Right renal cortex interstitium (tissue), 3 donors: Measurements from ENCODE around the gene NDUFAF7. TPM values are rescaled to one million over a fixed set of nuclear protein-coding genes. Genes with fewer than 3 reads are reported as not detected.
"Not testable (repeated sequence)": the region's sequence is repeated elsewhere in the genome, so short reads cannot be mapped to it uniquely, and the experiment has no call there.

ENCODE experiments used
- DNase-seq, 3 donors: peaks; one replicate each; pipeline ENCODE4 v3.0.0-alpha.2; 2013; ENCODE audit warnings: low read depth in 3 of 3, low spot score in 2 of 3
- polyA plus RNA-seq, 3 donors: library from polyadenylated mRNA; unstranded; fragments of 120-200 nt; gene quantifications; one replicate each; pipeline ENCODE4 v1.2.1, GENCODE V29; 2013; ENCODE audit not compliant: insufficient read length in 3 of 3

Gene NDUFAF7
- polyA plus RNA-seq, 3 donors: 24.0 to 28.1 (median 24.9) TPM

DNA sequence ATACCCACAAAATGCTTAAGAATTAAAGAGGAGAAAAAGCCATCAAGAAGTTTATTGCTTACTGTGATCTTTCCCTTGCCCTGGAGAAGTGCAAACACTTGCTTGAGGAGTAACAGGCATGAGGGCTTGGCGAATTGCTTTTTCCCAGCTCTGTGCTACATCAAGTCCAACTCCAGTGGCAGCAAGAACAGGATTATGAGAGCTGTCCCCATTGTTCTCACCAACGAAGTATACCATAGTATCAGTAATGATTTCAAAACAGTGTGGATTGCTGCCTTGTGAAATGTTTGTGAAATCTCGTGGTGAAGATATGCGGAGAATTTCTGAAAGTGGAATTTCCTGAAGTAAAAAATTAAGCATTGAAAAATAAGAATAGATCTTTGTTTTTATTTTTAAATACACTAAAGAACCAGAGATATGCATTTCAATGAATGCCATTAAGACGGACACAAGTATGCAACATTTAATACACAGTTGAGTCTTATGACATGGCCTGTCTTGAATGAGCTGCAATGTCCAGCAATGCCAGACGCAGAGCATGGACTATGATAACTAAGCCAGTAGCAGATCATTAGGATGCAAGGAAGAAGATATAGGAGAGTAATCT, 43.0 kb downstream of the NDUFAF7 start:
- no peak for DNase-seq

DNA sequence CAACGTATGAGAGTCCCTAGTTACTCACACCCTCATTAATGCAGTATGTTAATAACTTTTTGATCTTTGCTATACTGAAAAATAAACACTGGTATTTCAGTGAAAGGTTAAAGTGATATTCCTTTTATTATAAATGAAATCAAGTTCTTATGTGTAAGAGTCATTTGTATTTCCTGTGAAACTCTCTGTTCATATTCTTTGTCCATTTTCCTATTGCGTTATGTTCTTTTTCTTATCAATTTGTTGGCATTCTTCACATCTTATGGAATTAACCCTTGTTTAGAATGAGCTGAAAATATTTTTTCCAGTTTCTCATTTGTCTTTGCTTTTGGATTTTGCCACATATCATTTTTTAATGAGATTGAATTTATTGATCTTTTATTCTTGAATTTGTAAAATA, 44.8 kb downstream of the NDUFAF7 start:
- DNase-seq: no peak

DNA sequence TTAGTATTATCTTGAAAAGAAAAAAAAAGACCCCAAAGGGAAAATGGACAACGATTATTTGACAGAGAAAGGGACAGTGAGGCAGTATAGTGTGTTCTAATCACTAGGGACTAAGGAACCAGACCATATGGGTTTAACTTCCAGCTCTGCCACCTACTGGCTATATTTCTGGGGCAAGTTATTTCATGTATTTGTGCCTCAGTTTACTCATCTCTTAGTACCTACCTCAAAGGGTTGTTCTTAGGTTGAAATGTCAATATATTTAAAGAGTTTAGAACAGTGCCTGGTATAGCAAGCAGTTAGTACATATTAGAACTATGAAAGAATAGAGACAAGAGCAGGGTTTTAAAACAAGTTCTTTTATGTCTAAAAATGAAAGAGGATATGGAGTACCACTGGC, 50.5 kb downstream of the NDUFAF7 start:
- no peak for DNase-seq

DNA sequence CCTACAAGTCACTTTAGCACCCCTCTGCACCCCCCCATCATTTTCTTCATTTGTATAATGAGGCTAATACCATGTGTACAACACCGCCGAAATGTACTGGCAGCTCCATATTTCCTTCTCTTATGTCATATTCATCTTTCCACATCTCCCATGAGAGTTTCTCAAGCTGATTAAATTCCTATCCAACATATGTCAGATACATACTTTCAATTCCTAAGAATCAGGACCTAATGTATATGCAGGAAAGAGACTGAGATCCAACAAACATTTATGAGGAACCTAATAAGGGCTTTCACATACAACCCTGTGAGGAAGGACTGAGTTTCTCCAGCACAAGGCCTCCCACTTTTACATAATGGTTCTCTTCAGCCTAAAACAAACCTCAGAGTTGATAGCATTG, 51.3 kb downstream of the NDUFAF7 start:
- DNase-seq: no peak

DNA sequence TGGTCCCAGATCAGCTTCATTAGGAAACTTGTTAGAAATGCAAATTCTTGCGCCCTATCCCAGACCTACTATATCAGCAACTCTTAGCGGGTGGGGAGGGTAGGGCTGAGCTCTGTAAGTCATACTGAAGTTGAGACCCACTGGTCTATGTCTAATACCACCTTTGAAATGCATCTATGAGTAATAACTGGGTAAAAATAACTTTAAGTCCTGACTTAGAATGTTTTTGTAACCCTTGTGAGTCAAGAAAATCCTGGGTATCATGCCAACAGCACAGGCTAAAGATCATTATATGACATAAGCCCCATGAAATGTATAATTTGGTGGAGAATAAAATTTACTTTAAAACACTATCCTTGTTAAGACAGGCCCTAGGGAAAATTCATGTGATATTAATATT, 51.7 kb downstream of the NDUFAF7 start:
- DNase-seq: no peak

DNA sequence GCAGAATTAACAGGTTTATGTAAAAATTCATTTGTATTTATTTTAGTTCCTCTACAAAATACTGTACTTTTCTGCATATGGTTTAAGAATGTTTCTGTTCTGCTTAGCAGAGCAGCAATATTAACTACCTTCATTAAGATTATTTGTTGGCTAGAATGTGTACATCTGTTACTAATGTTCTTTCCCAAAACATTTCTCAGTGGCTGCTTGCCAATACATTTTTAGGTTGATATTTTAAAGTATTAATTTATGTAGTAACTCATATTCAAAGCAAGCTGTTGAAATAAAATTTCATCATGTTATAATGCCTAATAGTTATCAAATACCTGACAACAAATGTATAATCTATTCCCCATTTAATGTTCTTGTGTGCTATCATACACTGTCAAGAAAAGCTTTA, 52.9 kb downstream of the NDUFAF7 start:
- no peak for DNase-seq

DNA sequence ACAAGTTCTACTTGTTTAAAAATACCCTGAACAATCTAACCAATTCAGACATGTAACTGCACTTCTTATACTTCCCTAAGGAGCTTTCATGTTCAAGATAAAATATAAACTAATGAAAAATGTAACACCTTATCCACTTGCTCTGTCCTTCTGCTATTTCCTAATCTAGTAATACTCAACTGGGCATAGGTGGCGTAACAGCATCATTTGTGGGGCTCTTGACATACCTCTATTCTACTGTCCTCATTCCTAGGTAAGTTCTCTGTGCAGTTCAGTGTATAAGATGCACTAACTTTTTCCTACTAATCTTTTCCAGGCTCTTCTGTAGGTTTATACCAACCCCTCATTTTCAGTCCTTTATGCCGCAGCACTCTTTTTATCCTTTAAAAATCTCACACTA, 56.5 kb downstream of the NDUFAF7 start:
- no peak for DNase-seq

DNA sequence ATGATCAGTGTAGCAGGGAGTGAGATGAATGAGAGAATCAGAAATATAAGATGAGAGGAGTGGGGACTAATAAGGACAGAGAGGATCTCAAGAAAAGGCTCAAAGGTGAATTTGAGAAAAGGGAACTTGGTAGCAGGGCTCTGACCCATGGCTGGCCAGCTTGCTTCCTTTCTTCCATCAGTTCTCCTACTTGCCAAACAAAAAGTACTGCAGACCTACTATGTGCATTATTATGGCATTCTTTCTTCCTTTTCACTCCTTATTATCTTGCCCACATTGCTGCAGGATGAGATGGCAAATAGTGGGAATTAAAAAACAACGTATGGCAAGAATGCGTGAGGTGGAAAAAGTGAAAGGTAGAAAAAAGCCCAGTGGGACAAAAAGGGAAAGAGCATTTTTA, 60.2 kb downstream of the NDUFAF7 start:
- DNase-seq: no peak

DNA sequence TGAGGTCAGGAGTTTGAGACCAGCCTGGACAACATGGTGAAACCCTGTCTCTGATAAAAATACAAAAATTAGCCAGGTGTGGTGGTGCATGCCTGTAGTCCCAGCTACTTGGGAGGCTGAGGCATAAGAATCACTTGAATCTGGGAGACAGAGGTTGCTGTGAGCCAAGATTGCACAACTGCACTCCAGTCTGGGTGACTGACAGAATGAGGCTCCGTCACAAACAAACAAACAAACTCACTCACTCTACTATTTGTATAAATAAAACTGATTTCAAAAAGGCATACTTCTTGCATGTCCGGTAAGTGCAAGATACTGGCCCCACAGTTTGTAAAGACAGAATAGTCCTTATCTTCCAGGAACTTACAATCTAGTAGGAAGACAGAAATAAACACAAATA, 63.4 kb downstream of the NDUFAF7 start:
- not testable (repeated sequence) for DNase-seq

DNA sequence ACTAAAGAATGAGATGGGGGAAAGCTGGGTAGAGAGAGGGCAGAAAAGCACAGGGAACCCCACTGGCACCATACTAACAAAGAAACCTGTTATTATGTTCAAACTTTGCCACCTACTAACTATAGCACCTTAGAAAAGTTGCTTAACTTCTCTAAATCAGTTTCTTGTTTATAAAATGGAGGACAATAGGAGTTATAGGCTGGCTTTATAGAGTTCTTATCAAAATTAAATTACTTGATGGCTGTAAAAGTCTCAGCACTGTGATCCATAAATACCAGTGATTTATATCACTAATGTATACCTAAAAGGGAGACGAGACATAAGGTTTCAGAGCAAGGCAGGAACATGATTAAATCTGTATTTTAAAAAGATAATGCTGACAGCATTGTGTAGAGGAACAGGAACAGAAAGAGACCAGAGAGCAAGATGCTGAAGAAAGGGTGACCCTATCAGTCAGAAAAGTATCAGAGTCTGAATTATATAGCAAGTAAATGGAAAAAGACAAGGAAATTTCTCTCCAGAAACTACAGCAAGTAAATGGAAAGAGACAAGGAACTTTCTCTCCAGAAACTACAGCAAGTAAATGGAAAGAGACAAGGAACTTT, 64.1 kb downstream of the NDUFAF7 start:
- no peak for DNase-seq

DNA sequence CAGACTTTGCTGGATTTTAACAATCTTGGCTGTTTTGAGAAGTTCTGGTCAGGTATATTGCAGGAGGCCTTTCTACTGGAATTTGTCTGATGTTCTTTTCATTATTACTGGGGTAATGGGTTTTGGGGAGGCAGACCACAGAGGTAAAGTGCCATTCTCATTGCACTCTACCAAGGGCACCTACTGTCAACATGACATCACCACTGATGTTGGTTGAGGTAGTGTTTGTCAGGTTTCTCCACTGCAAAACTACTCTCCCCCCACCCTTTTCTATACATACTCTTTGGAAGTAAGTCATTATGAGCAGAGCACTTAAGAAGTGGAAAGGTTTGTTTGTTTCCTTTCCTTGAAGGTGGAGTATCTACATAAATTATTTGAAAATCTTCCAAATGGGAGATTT, 66.2 kb downstream of the NDUFAF7 start:
- no peak for DNase-seq

Other genes with a start within 250 kb of the NDUFAF7 start
- 10 to 100 TPM; 22.9 to 25.1 (median 22.9) TPM for gene HEATR5B, start 147.3 kb upstream of the NDUFAF7 start, polyA plus RNA-seq
- gene GPATCH11, start 147.1 kb upstream of the NDUFAF7 start, polyA plus RNA-seq: 10 to 100 TPM; 10.2 to 12.2 (median 10.8) TPM
- 10 to 100 TPM; 33.4 to 36.7 (median 34.0) TPM for gene EIF2AK2, start 74.7 kb upstream of the NDUFAF7 start, polyA plus RNA-seq
- not detected for gene SULT6B1, start 43.0 kb upstream of the NDUFAF7 start, polyA plus RNA-seq
- 10 to 100 TPM; 55.3 to 56.9 (median 56.6) TPM for gene CEBPZOS, start 35.2 kb upstream of the NDUFAF7 start, polyA plus RNA-seq
- gene CEBPZ, start 62 bp upstream of the NDUFAF7 start, polyA plus RNA-seq: 100 to 1,000 TPM in 1 of 3 donors, 10 to 100 TPM in 2; 98.8 to 109 (median 99.8) TPM
- gene PRKD3, start 93.2 kb downstream of the NDUFAF7 start, polyA plus RNA-seq: 10 to 100 TPM; 49.5 to 53.1 (median 52.2) TPM
- 10 to 100 TPM; 11.4 to 16.4 (median 16.2) TPM for gene QPCT, start 113.0 kb downstream of the NDUFAF7 start, polyA plus RNA-seq